Measurements from ENCODE around the gene MAP6D1. TPM values are rescaled to one million over a fixed set of nuclear protein-coding genes. Genes with fewer than 3 reads are reported as not detected.

Gene MAP6D1
- total RNA-seq, 1 donor from 2014 or later = 0.90 TPM

DNA sequence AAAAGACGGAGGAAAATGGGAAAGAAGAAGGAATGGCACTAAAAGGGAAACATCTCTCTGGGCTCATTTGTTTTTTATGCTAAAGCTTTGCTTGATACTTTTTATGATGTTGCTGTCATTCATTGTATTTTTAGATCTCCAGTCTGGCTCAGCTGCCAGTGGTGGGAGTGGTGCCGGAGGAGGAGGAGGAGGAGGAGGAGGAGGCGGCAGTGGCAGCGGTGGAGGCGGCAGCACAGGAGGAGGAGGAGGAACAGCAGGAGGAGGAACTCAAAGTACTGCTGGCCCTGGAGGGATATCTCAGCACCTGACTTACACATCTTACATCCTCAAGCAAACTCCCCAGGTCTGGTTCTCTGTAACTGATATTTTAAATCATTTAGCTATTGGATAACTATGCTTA lies 49.6 kb downstream of the MAP6D1 start:
- peaks cover 55% of the 10 kb centered on the region for H3K36me3 Mint-ChIP-seq (ENCODE audit: low read depth, unreplicated experiment)
- H3K9me3 Mint-ChIP-seq (ENCODE audit: unreplicated experiment) = no peaks in the 10 kb centered on the region
- no peaks in the 10 kb centered on the region for H3K4me1 Mint-ChIP-seq (ENCODE audit: unreplicated experiment)
- no peak for DNase-seq (ENCODE audit: low spot score)
- H3K27ac Mint-ChIP-seq (ENCODE audit: unreplicated experiment) = no peak overlapping the region
- H3K27me3 Mint-ChIP-seq (ENCODE audit: unreplicated experiment) = no peaks in the 10 kb centered on the region
- H3K4me3 Mint-ChIP-seq (ENCODE audit: unreplicated experiment) = peak overlapping the region; percentile 48
- TF ChIP-seq, protein P1, sequence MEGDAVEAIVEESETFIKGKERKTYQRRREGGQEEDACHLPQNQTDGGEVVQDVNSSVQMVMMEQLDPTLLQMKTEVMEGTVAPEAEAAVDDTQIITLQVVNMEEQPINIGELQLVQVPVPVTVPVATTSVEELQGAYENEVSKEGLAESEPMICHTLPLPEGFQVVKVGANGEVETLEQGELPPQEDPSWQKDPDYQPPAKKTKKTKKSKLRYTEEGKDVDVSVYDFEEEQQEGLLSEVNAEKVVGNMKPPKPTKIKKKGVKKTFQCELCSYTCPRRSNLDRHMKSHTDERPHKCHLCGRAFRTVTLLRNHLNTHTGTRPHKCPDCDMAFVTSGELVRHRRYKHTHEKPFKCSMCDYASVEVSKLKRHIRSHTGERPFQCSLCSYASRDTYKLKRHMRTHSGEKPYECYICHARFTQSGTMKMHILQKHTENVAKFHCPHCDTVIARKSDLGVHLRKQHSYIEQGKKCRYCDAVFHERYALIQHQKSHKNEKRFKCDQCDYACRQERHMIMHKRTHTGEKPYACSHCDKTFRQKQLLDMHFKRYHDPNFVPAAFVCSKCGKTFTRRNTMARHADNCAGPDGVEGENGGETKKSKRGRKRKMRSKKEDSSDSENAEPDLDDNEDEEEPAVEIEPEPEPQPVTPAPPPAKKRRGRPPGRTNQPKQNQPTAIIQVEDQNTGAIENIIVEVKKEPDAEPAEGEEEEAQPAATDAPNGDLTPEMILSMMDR (IDR thresholded peaks at IDR 0.05; ENCODE audit: unreplicated experiment) = no peak

DNA sequence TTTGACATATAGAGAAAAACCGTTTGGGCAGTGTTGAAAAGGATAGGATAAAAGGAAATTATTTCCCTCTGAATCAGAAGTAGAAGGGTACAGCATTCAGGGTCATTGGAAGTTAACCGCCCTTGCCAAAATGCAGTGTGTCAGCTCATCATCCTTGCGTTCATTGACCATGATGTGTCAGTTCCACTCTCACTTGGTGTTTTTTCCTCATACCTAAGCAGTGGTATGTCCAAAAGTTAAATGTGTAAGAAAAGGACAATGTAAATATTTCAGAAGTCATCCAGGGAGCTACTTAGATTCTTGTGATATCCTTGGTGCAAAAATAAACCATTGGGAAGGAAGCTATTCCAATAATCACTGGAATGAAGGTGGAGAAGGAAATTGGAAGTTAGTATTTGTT lies 50.7 kb downstream of the MAP6D1 start:
- peak overlapping the region; percentile 9 for H3K4me3 Mint-ChIP-seq (ENCODE audit: unreplicated experiment)
- no peak overlapping the region for H3K27ac Mint-ChIP-seq (ENCODE audit: unreplicated experiment)
- no peaks in the 10 kb centered on the region for H3K9me3 Mint-ChIP-seq (ENCODE audit: unreplicated experiment)
- H3K36me3 Mint-ChIP-seq (ENCODE audit: low read depth, unreplicated experiment) = peaks cover 54% of the 10 kb centered on the region
- no peaks in the 10 kb centered on the region for H3K27me3 Mint-ChIP-seq (ENCODE audit: unreplicated experiment)
- no peak for DNase-seq (ENCODE audit: low spot score)
- H3K4me1 Mint-ChIP-seq (ENCODE audit: unreplicated experiment) = no peaks in the 10 kb centered on the region
- TF ChIP-seq, protein P1 (IDR thresholded peaks at IDR 0.05; ENCODE audit: unreplicated experiment) = no peak

DNA sequence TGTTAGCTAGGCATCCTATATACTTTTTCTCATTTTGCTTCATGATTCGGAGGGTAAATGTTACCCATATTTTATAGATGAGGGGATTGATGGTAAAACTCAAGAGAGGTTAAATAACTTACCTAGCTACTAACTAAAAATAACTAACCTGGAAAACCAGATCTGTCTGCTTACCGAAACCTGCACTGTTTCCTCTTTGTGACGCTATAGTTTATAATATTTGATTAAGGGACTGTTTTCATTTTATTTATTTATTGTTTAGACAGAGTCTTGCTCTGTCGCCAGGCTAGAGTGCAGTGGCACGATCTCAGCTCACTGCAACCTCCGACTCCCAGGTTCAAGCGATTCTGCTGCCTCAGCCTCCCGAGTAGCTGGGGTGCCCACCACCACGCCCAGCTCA lies 55.9 kb downstream of the MAP6D1 start:
- H3K36me3 Mint-ChIP-seq (ENCODE audit: low read depth, unreplicated experiment) = peaks cover 35% of the 10 kb centered on the region

DNA sequence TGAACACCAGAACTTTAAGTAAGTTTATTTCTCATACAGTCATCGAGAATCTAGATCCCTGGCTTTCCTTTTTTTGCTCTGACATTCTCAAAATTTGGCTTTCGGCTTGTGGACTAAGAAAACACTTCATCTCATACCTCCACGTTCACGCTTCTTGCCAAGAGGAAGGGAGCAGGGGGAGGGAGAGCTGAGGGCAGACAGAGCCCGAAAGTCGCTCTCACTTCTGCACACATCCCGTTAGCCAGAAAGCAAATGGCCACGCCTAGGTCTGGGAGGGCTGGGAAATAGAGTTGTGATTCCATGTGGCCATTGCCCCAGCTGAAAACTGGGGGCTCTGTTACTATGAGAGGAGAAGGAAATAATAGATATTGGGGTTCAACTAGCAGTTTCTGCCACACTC lies 57.3 kb downstream of the MAP6D1 start:
- DNase-seq (ENCODE audit: low spot score) = no peak
- no peaks in the 10 kb centered on the region for H3K27me3 Mint-ChIP-seq (ENCODE audit: unreplicated experiment)
- H3K36me3 Mint-ChIP-seq (ENCODE audit: low read depth, unreplicated experiment) = peaks cover 24% of the 10 kb centered on the region
- H3K9me3 Mint-ChIP-seq (ENCODE audit: unreplicated experiment) = no peaks in the 10 kb centered on the region
- TF ChIP-seq, protein P1 (IDR thresholded peaks at IDR 0.05; ENCODE audit: unreplicated experiment) = no peak
- H3K4me3 Mint-ChIP-seq (ENCODE audit: unreplicated experiment) = no peak overlapping the region
- H3K27ac Mint-ChIP-seq (ENCODE audit: unreplicated experiment) = no peak overlapping the region
- H3K4me1 Mint-ChIP-seq (ENCODE audit: unreplicated experiment) = peaks cover 17% of the 10 kb centered on the region

More for the DNA sequence above, 55.9 kb downstream of the MAP6D1 start:
- TF ChIP-seq, protein P1 (IDR thresholded peaks at IDR 0.05; ENCODE audit: unreplicated experiment) = no peak
- H3K4me3 Mint-ChIP-seq (ENCODE audit: unreplicated experiment) = no peak overlapping the region
- DNase-seq (ENCODE audit: low spot score) = no peak
- peak overlapping the region; percentile 36 for H3K27ac Mint-ChIP-seq (ENCODE audit: unreplicated experiment)
- no peaks in the 10 kb centered on the region for H3K27me3 Mint-ChIP-seq (ENCODE audit: unreplicated experiment)
- no peaks in the 10 kb centered on the region for H3K9me3 Mint-ChIP-seq (ENCODE audit: unreplicated experiment)
- H3K4me1 Mint-ChIP-seq (ENCODE audit: unreplicated experiment) = peaks cover 17% of the 10 kb centered on the region

DNA sequence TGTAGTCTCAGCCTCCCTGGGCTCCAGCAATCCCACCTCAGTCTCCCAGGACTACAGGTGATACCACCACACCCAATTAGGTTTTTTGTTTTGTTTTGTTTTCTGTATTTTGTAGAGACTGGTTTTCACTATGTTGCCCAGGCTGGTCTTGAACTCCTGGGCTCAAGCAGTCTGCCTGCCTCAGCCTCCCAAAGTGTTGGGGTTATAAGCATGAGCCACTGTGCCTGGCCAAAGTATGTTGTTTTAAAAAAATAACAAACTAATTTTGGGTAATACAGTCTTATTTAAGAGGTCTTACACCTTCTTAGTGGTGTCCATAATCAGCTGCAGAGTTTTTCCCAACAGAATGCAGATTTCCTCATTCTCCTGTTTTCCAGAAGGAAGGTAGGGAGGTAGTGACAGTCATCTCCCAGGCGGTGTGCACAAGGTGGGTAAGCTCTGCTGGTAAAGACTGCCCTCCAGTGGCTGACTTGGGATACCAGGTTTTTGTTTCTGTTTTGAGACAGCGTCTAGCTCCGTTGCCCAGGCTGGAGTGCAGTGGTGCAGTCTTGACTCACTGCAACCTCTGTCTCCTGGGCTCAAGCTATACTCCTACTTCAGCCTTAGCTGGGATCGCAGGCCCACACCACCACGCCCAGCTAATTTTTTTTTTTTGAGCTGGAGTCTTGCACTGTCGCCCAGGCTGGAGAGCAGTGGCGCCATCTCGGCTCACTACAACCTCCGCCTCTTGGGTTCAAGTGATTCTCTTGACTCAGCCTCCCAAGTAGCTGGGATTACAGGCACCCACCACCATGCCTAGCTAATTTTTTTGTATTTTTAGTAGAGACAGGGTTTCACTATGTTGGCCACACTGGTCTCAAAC lies 58.4 kb downstream of the MAP6D1 start:
- no peak overlapping the region for H3K4me3 Mint-ChIP-seq (ENCODE audit: unreplicated experiment)
- H3K9me3 Mint-ChIP-seq (ENCODE audit: unreplicated experiment) = no peaks in the 10 kb centered on the region
- DNase-seq (ENCODE audit: low spot score) = peak; percentile 75
- TF ChIP-seq, protein P1 (IDR thresholded peaks at IDR 0.05; ENCODE audit: unreplicated experiment) = peak; percentile 83
- H3K27me3 Mint-ChIP-seq (ENCODE audit: unreplicated experiment) = no peaks in the 10 kb centered on the region
- peak overlapping the region; percentile 22 for H3K27ac Mint-ChIP-seq (ENCODE audit: unreplicated experiment)
- peaks cover 28% of the 10 kb centered on the region for H3K36me3 Mint-ChIP-seq (ENCODE audit: low read depth, unreplicated experiment)
- peaks cover 17% of the 10 kb centered on the region for H3K4me1 Mint-ChIP-seq (ENCODE audit: unreplicated experiment)

All from endothelial cell (in vitro differentiated cells).